Stimulated activated CD8-positive, alpha-beta memory T cell treated with anti-CD3 and anti-CD28 coated beads, Interleukin-4, amount 100 ng/mL, for 24 hours (primary cell): ENCODE data around the gene USP4.
"Not testable (repeated sequence)": the region's sequence is repeated elsewhere in the genome, so short reads cannot be mapped to it uniquely, and the experiment has no call there.

Source experiments
- DNase-seq: peaks from one replicate; pipeline ENCODE4 v3.0.0-alpha.2; 2020; ENCODE audit warnings: low read depth

The USP4 gene

DNA sequence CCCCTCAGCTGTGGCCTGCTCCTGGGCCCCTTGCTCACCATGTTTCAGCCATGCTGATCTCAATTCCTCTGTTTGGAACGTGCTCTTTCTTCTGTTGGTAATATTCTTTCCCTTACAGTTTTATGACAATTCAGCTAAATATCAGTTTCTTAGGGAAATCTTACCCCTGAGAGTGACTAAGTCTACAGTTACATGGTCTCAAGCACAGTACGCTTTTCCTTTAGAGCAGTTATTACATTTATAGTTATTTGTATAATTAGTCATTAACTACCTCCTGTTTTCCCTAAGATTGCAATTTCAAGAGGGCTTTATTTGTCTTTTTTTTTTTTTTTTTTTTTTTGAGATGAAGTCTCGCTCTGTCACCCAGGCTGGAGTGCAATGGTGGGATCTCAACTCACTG is 86.3 kb downstream of the USP4 start:
- DNase-seq = no peak

DNA sequence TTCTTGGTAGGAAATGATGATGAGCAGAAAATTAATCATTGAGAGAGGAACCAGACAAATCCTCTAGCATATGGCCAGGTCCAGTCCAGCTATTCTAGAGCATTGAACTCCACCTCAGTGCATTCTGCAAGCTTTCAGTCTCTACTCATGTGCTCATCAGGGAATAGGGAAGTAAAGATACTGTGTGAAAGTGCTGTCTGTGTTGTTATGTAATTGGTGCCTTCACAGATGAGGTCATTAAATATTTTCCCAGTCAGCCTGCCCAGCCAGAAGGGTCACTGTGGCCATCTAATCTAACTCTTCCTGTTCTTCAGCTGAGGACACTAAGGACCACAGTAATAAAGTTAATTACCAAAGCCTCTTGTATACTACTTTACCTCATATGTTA is 91.0 kb downstream of the USP4 start:
- DNase-seq = no peak

GRCh38 chr3:49244581-49245205 is 95.2 kb downstream of the USP4 start:
- DNase-seq = no peak

DNA sequence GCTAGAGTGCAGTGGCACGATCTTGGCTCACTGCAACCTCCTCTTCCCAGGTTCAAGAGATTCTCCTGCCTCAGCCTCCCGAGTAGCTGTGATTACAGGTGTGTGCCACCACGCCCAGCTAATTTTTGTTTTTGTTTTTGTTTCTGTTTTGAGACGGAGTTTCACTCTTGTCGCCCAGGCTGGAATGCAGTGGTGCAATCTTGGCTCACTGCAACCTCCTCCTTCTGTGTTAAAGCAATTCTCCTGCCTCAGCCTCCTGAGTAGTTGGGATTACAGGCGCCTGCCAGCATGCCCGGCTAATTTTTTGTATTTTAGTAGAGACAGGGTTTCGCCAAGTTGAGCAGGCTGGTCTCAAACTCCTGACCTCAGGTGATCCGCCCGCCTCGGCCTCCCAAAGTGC is 99.8 kb downstream of the USP4 start:
- not testable (repeated sequence) for DNase-seq

- no peak for DNase-seq
These were observed 101.4 kb downstream of the USP4 start for GRCh38 chr3:49238274-49239127.

DNA sequence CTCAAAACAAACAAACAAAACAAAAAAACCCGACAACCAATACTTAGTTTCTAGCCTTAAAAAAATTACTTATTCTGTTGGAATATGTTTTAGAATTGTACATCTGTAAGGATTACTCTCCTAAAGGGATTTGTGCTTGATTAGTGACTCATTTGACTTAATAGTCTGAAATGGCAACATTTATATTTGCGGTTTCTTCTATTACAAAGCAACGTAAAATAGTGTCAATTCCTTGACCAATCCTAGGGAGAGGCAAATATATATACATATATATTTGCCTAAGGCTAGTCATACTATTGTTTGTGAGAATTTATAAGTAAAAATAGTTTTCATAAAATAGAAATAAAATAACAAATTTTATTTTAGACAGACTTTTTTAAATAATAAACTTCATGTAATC is 102.5 kb downstream of the USP4 start:
- no peak for DNase-seq

DNA sequence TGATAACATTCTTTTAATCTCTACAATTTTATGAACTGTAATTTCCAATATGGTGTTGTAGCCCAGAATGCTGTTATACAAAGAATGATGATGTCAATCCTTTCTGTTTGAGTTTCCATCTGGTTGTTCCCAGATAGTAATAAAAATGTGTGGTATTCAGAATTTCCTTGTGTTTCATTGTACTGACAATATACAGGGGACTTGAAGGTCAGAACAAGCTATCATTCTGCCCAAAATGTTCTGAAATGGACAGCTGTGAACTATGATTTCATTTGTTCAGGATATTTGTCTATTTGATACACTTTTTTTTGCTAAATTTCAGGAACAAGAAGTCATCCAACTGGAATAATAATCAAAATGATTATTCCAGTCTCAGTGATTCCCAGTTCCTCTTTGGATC is 103.6 kb downstream of the USP4 start:
- no peak for DNase-seq

GRCh38 chr3:49228817-49229216 is 111.0 kb downstream of the USP4 start:
- DNase-seq = not testable (repeated sequence)
